ENCODE data around the gene AGAP1. TPM values are rescaled to one million over a fixed set of nuclear protein-coding genes. Genes with fewer than 3 reads are reported as not detected.

AGAP1 gene
- total and polyA plus RNA-seq, 2 donors (not counting 3 experiments of a cell fraction or from before 2014, with no cell fraction given) = 10.2 to 20.9 TPM

DNA sequence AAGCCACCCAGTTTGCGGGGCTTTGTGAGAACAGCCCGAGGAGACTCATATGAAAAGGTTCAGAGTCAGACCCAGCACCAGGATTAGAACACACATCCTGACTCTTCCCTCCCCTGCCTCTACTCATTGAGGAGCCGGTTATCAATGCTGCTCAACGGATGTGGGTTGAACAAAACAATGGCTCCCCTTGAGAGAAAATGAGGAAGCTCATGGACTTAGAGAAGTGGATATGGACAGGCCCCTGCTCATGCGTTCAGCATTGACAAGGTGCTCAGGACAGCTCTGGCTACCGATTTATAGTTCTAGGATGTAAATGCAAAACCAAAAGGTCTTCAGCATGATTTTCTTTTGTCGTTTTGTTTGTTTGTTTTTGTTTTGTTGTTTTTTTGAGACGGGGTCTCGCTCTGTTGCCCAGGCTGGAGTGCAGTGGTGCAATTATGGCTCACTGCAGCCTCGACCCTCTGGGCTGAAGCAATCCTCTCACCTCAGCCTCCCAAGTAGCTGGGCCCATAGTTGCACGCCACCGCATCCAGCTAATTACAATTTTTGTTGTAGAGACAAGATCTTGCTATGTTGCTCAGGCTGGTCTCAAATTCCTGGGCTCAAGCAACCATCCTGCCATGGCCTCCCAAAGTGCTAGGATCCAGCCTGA lies 32.0 kb upstream of the AGAP1 start:
- POLR2A ChIA-PET = no interaction called here
- no peak overlapping the region for H3K9ac ChIP-seq (replicated peaks; ENCODE audit: extremely low read depth, insufficient read depth, low read length)
- H3K36me3 ChIP-seq (ENCODE audit: control insufficient read depth in 2 of 2, extremely low read depth in 1 of 2, insufficient read depth in 2 of 2, low read length in 2 of 2) = no peaks in the 10 kb centered on the region
- H3K4me3 ChIP-seq (replicated peaks in 1 of 3; ENCODE audit: insufficient read depth in 1 of 3, low read depth in 1 of 3, low read length in 3 of 3) = no peak overlapping the region
- no peaks in the 10 kb centered on the region for H3K79me2 ChIP-seq (ENCODE audit: control insufficient read depth, insufficient read depth, low read length)
- no peak overlapping the region for H3K4me2 ChIP-seq (ENCODE audit: insufficient read depth, low read length)
- no peaks in the 10 kb centered on the region for H3K9me3 ChIP-seq (replicated peaks; ENCODE audit: control insufficient read depth, insufficient read depth, low read length)
- no peaks in the 10 kb centered on the region for H3K27me3 ChIP-seq (ENCODE audit: control insufficient read depth in 2 of 2, insufficient read depth in 2 of 2, low read length in 2 of 2)
- dilution Hi-C loops (cut with MboI; ENCODE audit: extremely low pct_ligation_motif_present, low sequenced_read_pairs) (no loop called here), intact Hi-C loops (cut with micrococcal nuclease) (no loop called here)
- DNase-seq (ENCODE audit: low read depth, low spot score) (no peak), FAIRE-seq (no peak)
- H2AFZ ChIP-seq (ENCODE audit: low read depth, low read length) = no peak overlapping the region
- H3K4me1 ChIP-seq (ENCODE audit: control insufficient read depth, extremely low read depth, insufficient read depth, low read length) = no peaks in the 10 kb centered on the region
- H4K20me1 ChIP-seq (replicated peaks; ENCODE audit: control insufficient read depth, extremely low read depth, insufficient read depth, low read length) = no peaks in the 10 kb centered on the region
- TF ChIP-seq MYC (IDR thresholded peaks at IDR 0.05; ENCODE audit: low read depth, low read length) = no peak
- no peak for TF ChIP-seq GATA2 (IDR thresholded peaks at IDR 0.05; ENCODE audit: insufficient read depth, insufficient read length, low read depth, low read length)
- TF ChIP-seq EZH2 (IDR thresholded peaks at IDR 0.05; ENCODE audit: borderline replicate concordance, low read depth, low read length, severe bottlenecking) = no peak
- CTCF ChIA-PET = interaction anchor here (1.7 to 2.6 kb wide), 2 partner anchors 90 to 132 kb away, joined by 4 to 9 read pairs; no protein-coding TSS in a partner anchor
- no peaks in the 10 kb centered on the region for H3K9me1 ChIP-seq (replicated peaks; ENCODE audit: control insufficient read depth, extremely low read depth, insufficient read depth, low read length)
- BruUV-seq (replicated peaks) = no TSS peak
- H3K27ac ChIP-seq (ENCODE audit: insufficient read depth, low read depth, low read length) = no peak overlapping the region

DNA sequence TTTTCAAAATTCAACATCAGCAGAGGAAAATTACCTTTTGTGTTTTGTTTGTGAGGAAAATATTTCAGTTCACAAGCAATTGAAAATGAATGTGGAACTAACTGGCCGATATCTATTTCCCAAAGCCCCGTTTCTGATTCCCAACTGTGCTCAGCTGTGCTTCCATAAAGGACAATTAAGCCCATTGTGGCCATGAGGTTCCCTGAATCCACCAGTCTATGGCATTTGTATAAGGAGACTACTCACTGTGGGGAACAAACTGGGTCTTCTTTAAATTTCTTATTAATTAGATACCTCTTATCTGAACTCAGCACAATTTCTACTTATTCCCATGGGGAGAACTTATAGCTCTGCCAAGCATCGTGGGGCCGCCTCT lies 31.4 kb upstream of the AGAP1 start:
- no peaks in the 10 kb centered on the region for H4K20me1 ChIP-seq (replicated peaks; ENCODE audit: control insufficient read depth, extremely low read depth, insufficient read depth, low read length)
- intact Hi-C loops (cut with micrococcal nuclease) (no loop called here), dilution Hi-C loops (cut with MboI; ENCODE audit: extremely low pct_ligation_motif_present, low sequenced_read_pairs) (no loop called here)
- H3K27me3 ChIP-seq (ENCODE audit: control insufficient read depth in 2 of 2, insufficient read depth in 2 of 2, low read length in 2 of 2) = no peaks in the 10 kb centered on the region
- BruUV-seq (replicated peaks) = no TSS peak
- H3K79me2 ChIP-seq (ENCODE audit: control insufficient read depth, insufficient read depth, low read length) = no peaks in the 10 kb centered on the region
- no peaks in the 10 kb centered on the region for H3K4me1 ChIP-seq (ENCODE audit: control insufficient read depth, extremely low read depth, insufficient read depth, low read length)
- H2AFZ ChIP-seq (ENCODE audit: low read depth, low read length) = no peak overlapping the region
- no peak for DNase-seq (ENCODE audit: low read depth, low spot score)
- H3K9me1 ChIP-seq (replicated peaks; ENCODE audit: control insufficient read depth, extremely low read depth, insufficient read depth, low read length) = no peaks in the 10 kb centered on the region
- no peak overlapping the region for H3K27ac ChIP-seq (ENCODE audit: insufficient read depth, low read depth, low read length)
- H3K36me3 ChIP-seq (ENCODE audit: control insufficient read depth in 2 of 2, extremely low read depth in 1 of 2, insufficient read depth in 2 of 2, low read length in 2 of 2) = no peaks in the 10 kb centered on the region
- ChIA-PET POLR2A (no interaction called here), CTCF (interaction anchor here (2.6 kb wide), 1 partner anchor 131 kb away, joined by 9 read pairs; no protein-coding TSS in a partner anchor)
- no peaks in the 10 kb centered on the region for H3K9me3 ChIP-seq (replicated peaks; ENCODE audit: control insufficient read depth, insufficient read depth, low read length)
- no peak for FAIRE-seq
- no peak overlapping the region for H3K4me2 ChIP-seq (ENCODE audit: insufficient read depth, low read length)
- H3K4me3 ChIP-seq (replicated peaks in 1 of 3; ENCODE audit: insufficient read depth in 1 of 3, low read depth in 1 of 3, low read length in 3 of 3) = no peak overlapping the region
- no peak for TF ChIP-seq MYC (IDR thresholded peaks at IDR 0.05; ENCODE audit: low read depth, low read length)
- TF ChIP-seq, protein P1, sequence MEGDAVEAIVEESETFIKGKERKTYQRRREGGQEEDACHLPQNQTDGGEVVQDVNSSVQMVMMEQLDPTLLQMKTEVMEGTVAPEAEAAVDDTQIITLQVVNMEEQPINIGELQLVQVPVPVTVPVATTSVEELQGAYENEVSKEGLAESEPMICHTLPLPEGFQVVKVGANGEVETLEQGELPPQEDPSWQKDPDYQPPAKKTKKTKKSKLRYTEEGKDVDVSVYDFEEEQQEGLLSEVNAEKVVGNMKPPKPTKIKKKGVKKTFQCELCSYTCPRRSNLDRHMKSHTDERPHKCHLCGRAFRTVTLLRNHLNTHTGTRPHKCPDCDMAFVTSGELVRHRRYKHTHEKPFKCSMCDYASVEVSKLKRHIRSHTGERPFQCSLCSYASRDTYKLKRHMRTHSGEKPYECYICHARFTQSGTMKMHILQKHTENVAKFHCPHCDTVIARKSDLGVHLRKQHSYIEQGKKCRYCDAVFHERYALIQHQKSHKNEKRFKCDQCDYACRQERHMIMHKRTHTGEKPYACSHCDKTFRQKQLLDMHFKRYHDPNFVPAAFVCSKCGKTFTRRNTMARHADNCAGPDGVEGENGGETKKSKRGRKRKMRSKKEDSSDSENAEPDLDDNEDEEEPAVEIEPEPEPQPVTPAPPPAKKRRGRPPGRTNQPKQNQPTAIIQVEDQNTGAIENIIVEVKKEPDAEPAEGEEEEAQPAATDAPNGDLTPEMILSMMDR (IDR thresholded peaks at IDR 0.05; ENCODE audit: extremely low read depth in 1 of 2, insufficient read depth in 1 of 2, low read depth in 1 of 2, low read length in 2 of 2) = no peak
- TF ChIP-seq, protein P2, sequence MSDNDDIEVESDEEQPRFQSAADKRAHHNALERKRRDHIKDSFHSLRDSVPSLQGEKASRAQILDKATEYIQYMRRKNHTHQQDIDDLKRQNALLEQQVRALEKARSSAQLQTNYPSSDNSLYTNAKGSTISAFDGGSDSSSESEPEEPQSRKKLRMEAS (IDR thresholded peaks at IDR 0.05; ENCODE audit: insufficient read depth, insufficient read length) = no peak
- TF ChIP-seq POLR2A (IDR thresholded peaks at IDR 0.05; ENCODE audit: low read depth, low read length) = no peak
- no peak for TF ChIP-seq GATA2 (IDR thresholded peaks at IDR 0.05; ENCODE audit: insufficient read depth, insufficient read length, low read depth, low read length)
- TF ChIP-seq EZH2 (IDR thresholded peaks at IDR 0.05; ENCODE audit: borderline replicate concordance, low read depth, low read length, severe bottlenecking) = no peak
- no peak overlapping the region for H3K9ac ChIP-seq (replicated peaks; ENCODE audit: extremely low read depth, insufficient read depth, low read length)

Data from endothelial cell of umbilical vein (primary cell).